VCaP (cell line): Measurements from ENCODE around the gene ID4.
"Not testable (repeated sequence)": the region's sequence is repeated elsewhere in the genome, so short reads cannot be mapped to it uniquely, and the experiment has no call there.

ENCODE experiments used
- H3K27ac ChIP-seq: fragments of 450-650 bp; 2 replicates; pipeline ENCODE4 v1.5.1; 2017
- TF ChIP-seq, protein P1 (sequence below): fragments of 450-650 bp; conservative IDR thresholded peaks from 2 replicates; pipeline ENCODE4 v1.5.1; 2017; ENCODE audit warnings: mild to moderate bottlenecking, moderate library complexity

The ID4 gene

DNA sequence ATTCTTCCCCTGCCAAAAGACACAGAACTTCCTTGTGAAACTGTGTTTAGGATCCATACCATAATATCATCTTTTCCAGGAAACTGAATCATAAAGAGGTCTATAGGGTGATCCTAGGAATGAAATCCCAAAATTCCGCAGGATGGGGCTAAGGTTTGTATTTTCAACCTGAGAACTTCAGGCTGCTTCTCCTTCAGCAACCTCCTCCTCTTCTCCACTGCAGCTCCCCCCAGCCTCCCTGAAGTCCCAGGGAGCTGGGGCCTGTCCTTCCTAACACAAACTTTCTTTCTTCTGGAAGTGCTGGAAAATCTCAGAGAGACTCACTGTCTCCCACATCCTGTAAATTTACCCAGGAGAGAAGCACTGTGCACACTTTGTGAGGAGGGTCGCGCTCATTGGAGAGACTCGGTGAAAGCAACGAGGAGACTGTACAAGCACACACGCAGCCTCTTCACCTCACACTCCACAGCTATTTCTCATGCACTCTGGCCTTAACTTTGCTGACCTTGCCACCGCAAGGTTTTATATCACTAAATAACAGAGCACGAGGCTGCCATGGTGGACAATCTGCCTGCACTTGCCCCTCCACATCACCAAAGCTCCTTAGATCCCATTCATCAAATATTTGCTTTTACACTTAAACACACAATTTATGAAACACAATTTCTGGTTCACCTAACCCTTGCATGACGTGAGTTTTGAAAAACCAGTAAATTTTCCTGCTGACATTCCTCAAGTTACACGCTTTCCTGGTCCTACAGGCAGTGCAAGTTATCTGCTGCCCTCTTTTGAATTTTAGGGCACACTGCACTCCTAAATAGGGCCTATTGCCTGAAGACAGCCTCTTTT, 14.3 kb downstream of the ID4 start:
- H3K27ac ChIP-seq: peak overlapping the region; percentile 59
- TF ChIP-seq, protein P1, sequence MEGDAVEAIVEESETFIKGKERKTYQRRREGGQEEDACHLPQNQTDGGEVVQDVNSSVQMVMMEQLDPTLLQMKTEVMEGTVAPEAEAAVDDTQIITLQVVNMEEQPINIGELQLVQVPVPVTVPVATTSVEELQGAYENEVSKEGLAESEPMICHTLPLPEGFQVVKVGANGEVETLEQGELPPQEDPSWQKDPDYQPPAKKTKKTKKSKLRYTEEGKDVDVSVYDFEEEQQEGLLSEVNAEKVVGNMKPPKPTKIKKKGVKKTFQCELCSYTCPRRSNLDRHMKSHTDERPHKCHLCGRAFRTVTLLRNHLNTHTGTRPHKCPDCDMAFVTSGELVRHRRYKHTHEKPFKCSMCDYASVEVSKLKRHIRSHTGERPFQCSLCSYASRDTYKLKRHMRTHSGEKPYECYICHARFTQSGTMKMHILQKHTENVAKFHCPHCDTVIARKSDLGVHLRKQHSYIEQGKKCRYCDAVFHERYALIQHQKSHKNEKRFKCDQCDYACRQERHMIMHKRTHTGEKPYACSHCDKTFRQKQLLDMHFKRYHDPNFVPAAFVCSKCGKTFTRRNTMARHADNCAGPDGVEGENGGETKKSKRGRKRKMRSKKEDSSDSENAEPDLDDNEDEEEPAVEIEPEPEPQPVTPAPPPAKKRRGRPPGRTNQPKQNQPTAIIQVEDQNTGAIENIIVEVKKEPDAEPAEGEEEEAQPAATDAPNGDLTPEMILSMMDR: peak; percentile 100

DNA sequence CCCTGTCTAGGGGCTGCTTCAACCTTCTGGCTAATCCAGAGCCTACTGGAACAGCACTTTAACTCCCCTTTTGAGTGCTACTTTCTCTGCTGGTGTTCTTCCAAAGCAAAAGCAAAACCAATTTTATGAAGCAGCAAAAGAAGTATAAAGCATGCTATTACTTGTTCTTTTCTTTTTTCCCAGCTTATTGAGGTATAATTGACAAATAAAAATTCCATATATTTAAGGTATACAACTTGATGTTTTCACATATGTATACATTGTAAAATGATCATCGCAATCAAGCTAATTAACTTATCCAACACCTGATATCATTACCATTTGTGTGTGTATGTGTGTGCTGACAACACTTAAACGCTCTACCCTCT, 14.9 kb downstream of the ID4 start:
- TF ChIP-seq, protein P1: no peak; the same call in 1 of the 2 replicates
- peak overlapping the region; percentile 59; the same call in 1 of the 2 replicates for H3K27ac ChIP-seq

- TF ChIP-seq, protein P1: no peak
- no peak overlapping the region for H3K27ac ChIP-seq
Observed at GRCh38 chr6:19852927-19853326, 15.8 kb downstream of the ID4 start.

GRCh38 chr6:19854421-19855015, 17.3 kb downstream of the ID4 start:
- not testable (repeated sequence) for H3K27ac ChIP-seq

DNA sequence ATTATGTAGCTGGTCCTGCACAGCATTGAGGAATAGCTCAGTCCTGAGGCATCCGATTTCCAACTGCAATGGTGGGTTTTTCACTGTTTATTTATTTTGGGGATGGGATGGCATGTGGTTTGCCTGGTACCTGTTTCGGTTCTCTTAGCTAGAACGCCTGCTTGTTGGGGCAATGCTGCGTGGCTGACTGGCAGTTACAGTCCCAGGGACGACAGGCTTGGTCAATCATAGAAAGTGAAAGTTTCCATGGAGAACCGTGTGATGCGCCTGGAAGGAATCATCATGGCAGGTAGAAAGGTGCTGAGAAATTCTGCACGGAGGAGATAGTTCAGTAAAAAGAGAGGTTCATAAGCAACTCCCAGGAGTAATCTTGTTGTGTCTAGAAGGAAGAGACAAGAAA, 18.4 kb downstream of the ID4 start:
- TF ChIP-seq, protein P1: no peak

DNA sequence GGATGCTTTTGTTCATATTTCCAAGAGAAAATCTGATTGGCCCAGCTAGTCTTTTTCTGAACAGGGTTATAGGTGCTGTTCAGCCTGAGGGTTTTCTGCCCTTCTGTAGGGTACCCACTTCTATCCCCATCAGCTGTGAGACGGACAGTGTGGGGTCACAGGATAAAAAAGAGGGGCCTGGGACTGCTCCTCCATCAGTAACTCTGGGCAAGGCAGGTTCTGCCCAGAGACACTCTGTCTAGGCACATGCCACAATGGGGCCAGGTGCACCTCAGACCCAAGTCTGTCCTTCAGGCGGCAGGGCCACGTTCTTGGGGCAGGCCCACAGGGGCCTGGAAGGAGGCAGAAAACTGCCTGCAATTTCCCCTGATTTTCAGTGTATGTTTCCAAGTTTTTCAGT, 20.0 kb downstream of the ID4 start:
- TF ChIP-seq, protein P1: no peak
- no peak overlapping the region for H3K27ac ChIP-seq

More for the DNA sequence above, 18.4 kb downstream of the ID4 start:
- H3K27ac ChIP-seq: no peak overlapping the region

DNA sequence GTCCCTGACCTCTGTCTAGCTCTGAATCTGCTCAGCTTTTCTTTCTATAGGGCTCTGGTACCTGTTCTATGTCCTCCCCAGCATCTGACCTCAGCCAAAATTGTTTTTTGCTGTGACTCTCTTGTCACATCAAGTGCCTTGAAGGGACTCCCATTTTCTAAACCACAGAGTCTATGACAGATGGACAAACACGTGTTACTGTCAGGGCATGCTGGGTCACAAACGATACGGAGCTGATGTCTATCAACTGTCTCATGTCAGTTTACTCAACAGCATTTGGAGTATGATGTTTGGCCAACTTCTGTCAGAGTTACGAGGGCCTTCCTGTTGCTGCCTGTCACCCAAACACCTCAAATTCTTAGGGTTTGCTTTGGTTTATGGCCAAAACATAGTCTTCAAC, 20.5 kb downstream of the ID4 start:
- TF ChIP-seq, protein P1: no peak
- no peak overlapping the region for H3K27ac ChIP-seq

- TF ChIP-seq, protein P1: no peak
- H3K27ac ChIP-seq: peak overlapping the region; percentile 55
Observed at GRCh38 chr6:19860235-19860877, 23.2 kb downstream of the ID4 start.
